Testis (tissue), 3 donors: ENCODE results near the gene CNTN6. TPM values are rescaled to one million over a fixed set of nuclear protein-coding genes. Genes with fewer than 3 reads are reported as not detected.

Experiments used
- DNase-seq: peaks from one replicate; pipeline ENCODE4 v3.0.0-alpha.2; 2019
- H3K27ac ChIP-seq, 2 donors: fragments of 200-600 bp; sonication (generic); one replicate each; pipeline ENCODE4 v1.5.1; 2019
- H3K27me3 ChIP-seq: fragments of 200-600 bp; sonication (generic); one replicate; pipeline ENCODE4 v1.5.1; 2019
- H3K36me3 ChIP-seq: fragments of 200-600 bp; sonication (generic); one replicate; pipeline ENCODE4 v1.5.1; 2017; ENCODE audit warnings: low read depth; ENCODE audit errors: missing control alignments
- H3K4me1 ChIP-seq: fragments of 200-600 bp; sonication (generic); one replicate; pipeline ENCODE4 v1.5.1; 2019
- H3K4me3 ChIP-seq, 2 donors: fragments of 200-600 bp; sonication (generic); one replicate each; pipeline ENCODE4 v1.5.1; 2017 to 2019
- H3K9me3 ChIP-seq: fragments of 200-600 bp; sonication (generic); one replicate; pipeline ENCODE4 v1.5.1; 2017
- CTCF ChIP-seq, 3 experiments: fragments of 450-650 bp in 2 of 3; fragments of 200-600 bp in 1 of 3; sonication (generic) in 1 of 3; IDR thresholded peaks; one replicate each; pipeline ENCODE4 v1.5.1; 2016 to 2019; ENCODE audit warnings: antibody characterized with exemption in 3 of 3, mild to moderate bottlenecking in 2 of 3, moderate library complexity in 1 of 3
- POLR2A ChIP-seq: fragments of 450-650 bp; IDR thresholded peaks from one replicate; pipeline ENCODE4 v1.6.1; 2017; ENCODE audit warnings: antibody characterized with exemption, mild to moderate bottlenecking, moderate library complexity
- WGBS, 2 donors: methylation state at CpG; one replicate each; pipeline ENCODE4 v1.1.5; 2018; 5-methylcytosine and 5-hydroxymethylcytosine counted together
- intact Hi-C: fragments of 100-400 bp; cut with DNase I; formaldehyde crosslinking; loops from one replicate; pipeline ENCODE4 v1.15.1; 2023; ENCODE audit warnings: low total_unique reads
- polyA plus RNA-seq: library from polyadenylated mRNA; stranded (reverse); fragments of 350-450 nt; fragmentation: Illumina TruSeq; extraction: RNeasy Lipid Tissue Mini Kit (QIAGEN cat#74804); gene quantifications from one replicate; pipeline ENCODE4 v1.2.3, GENCODE V29; 2014; ENCODE audit warnings: low read depth, low replicate concordance; ENCODE audit not compliant: insufficient read depth
- small RNA-seq, 2 donors: library from RNA; depleted of rRNA; stranded (forward); fragments of <200 nt; gene quantifications; one replicate each; pipeline ENCODE3, GENCODE V24; 2016
- total RNA-seq, 2 donors: library from RNA; depleted of rRNA; stranded (reverse); fragments of >200 nt; gene quantifications; one replicate each; pipeline ENCODE4 v1.2.3, GENCODE V29; 2016

The CNTN6 gene
- total and polyA plus RNA-seq, 3 donors from 2014 or later = 0.22 to 0.74 (median 0.31) TPM

- Histone ChIP-seq H3K4me1 (no peaks in the 10 kb centered on the region), H3K9me3 (no peaks in the 10 kb centered on the region), H3K36me3 (no peaks in the 10 kb centered on the region), H3K27ac (no peak overlapping the region), H3K27me3 (no peaks in the 10 kb centered on the region), H3K4me3 (no peak overlapping the region)
- no peak for DNase-seq
- WGBS, 2 donors = 29 to 34% methylated on average over 1 of the region's 1 CpG
- intact Hi-C loops = no loop called here
- TF ChIP-seq POLR2A = no peak
These were observed 354.6 kb downstream of the CNTN6 start for GRCh38 chr3:1447452-1447851.

- Histone ChIP-seq H3K4me1 (no peaks in the 10 kb centered on the region), H3K4me3 (no peak overlapping the region)
- no peak for TF ChIP-seq CTCF (IDR thresholded peaks at IDR 0.05)
- no peak for TF ChIP-seq POLR2A
These were observed 355.6 kb downstream of the CNTN6 start for GRCh38 chr3:1448443-1448842.

More at GRCh38 chr3:1448443-1448842, 355.6 kb downstream of the CNTN6 start:
- H3K36me3 ChIP-seq = no peaks in the 10 kb centered on the region
- H3K9me3 ChIP-seq = no peaks in the 10 kb centered on the region
- no peaks in the 10 kb centered on the region for H3K27me3 ChIP-seq
- intact Hi-C loops = no loop called here
- no peak overlapping the region for H3K27ac ChIP-seq
- DNase-seq = no peak

Small RNA genes lying within 50 kb of the gene (small RNA-seq; reads per million reads assigned to genes)
- gene CRB3P1 = 0 reads per million in 2 donors
- 0 reads per million in 2 donors for gene RN7SL120P
